Activated gamma-delta T cell treated with Interleukin-2 at 50 U/mL for 16 hours (primary cell): ENCODE data around the gene OR52M1.
A peak's percentile ranks its signal among the peaks of the same experiment; 100 is the strongest.
"Not testable (repeated sequence)": the region's sequence is repeated elsewhere in the genome, so short reads cannot be mapped to it uniquely, and the experiment has no call there.

Source experiments
- DNase-seq: peaks from one replicate; pipeline ENCODE4 v3.0.0-alpha.2; 2020

The OR52M1 gene, protein sequence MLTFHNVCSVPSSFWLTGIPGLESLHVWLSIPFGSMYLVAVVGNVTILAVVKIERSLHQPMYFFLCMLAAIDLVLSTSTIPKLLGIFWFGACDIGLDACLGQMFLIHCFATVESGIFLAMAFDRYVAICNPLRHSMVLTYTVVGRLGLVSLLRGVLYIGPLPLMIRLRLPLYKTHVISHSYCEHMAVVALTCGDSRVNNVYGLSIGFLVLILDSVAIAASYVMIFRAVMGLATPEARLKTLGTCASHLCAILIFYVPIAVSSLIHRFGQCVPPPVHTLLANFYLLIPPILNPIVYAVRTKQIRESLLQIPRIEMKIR

DNA sequence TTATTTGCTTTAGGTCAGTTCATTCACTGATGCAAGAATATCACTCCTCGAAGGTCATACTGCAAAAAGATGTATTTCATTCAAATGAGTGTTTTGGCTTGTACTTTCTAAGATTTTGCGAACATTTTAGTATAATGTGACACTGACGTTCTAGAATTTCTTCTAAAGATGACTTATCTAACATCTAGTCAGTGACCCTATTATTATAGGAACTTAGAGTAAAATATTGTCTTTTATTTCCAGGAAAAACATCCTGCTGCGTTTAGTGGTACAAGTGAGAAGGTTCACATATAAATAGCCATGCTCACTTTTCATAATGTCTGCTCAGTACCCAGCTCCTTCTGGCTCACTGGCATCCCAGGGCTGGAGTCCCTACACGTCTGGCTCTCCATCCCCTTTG is at the start of gene OR52M1:
Gene OR52M1, plus strand, starts transcription at position 301 of the 400 bp plus-strand sequence. Its CDS starts 0 bp downstream, at position 301.
- no peak for DNase-seq

DNA sequence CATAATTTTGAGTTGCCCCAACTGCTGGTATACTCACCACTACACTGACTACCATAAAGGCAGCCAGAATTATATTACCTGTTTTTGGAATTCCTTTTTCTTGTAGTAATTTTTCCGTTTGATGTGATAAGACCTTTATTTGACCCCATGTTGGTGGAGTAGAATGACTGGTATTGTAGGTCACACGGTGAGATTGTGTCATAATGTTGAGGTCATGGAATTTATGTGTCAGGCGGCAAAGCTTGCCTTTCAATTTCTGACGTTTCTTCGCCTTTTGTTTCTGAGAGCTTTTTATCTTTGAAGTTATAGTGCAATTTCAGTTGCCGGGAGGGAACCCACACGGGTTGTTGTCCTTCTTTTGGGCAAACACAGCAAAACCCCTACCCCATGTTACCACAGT is 49.5 kb upstream of the OR52M1 start:
- no peak for DNase-seq

DNA sequence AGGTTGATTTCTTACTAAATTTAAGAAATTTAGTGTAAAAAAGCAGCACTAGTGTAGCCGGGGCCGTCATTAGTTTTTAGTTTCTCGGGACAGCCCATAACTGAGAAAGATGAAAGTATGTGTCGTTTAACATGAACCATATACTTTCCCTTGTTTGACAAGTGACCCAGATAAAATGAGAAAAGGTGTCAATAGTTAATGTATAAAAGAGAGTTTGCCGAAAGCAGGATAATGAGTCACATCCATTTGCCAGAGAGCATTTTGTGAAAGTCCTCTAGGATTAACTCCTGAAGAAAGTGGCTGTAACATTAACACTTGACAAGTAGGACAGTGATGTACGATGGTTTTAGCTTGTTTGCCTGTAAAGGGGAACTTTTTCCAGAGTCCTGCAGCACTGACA is 49.0 kb upstream of the OR52M1 start:
- DNase-seq: no peak

DNA sequence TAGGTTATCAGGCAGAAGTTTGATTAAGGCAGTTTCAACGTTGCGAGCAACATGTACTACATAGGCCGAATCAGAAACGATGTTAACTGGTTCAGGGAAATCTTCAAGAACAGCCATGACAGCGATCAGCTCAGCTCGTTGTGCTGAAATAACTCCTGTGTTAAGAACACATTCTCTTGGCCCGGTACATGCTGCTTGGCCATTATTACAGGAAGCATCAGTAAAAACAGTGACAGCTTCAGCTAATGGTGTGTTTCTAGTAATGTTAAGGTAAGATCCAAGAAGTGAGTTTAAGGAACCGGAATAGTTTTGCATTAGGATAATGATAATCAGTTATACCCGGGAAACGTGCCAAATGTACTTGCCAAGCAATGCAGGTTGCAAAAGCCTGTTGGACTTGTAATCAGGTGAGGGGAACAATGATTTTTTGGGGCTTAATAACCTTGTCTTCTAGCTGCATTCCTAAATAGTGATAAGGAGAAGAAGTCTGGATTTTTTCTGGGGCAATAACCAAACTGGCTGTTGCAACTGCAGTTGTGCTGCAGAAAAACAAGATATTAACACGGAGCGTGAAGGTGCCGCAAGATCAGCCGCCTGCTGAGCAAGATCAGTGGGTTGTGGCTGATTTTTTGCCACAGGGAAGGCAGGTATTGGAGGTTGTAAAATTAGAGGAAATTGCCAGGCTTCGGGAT is 48.3 kb upstream of the OR52M1 start:
- no peak for DNase-seq

DNA sequence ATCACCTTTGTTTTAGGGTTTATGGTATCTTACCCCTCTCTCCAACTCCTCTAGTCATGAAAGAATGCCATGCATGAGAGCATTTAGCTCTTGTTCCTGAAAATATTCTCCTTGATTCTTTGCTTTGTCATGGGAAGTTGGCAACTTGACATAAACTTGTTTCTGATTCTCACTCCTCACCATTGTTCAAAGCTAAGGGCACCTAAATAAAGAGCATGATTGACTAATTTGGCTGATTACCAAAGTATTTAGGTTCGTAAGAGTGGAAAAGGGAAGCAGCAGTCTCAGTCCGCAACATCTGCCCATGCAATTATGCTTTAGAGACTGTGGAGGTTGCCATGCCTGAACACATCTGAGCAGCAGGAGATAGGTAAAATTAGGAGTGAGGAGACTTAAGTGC is 36.1 kb upstream of the OR52M1 start:
- no peak for DNase-seq

- no peak for DNase-seq
Observed at GRCh38 chr11:4511282-4512245, 33.4 kb upstream of the OR52M1 start.

DNA sequence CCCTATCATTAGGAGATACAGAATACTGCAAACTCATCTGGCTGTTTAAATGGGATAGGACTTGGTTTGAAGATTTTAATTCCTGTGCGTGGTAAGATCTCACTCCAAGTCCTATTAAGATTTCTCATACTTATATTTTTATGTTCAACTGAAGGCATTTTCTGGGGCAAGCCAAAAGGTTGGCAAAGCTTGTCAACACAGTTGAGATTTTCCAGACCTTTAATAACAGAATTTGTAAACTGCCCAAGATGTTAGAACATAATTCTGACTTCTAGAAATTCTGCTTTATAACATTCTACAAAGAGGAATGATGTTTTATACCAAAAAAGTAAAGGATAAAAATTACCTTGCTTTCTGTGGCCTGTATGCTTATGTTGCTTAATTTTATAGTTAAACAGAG is 30.8 kb upstream of the OR52M1 start:
- no peak for DNase-seq

GRCh38 chr11:4522339-4522738 is 22.7 kb upstream of the OR52M1 start:
- no peak for DNase-seq

DNA sequence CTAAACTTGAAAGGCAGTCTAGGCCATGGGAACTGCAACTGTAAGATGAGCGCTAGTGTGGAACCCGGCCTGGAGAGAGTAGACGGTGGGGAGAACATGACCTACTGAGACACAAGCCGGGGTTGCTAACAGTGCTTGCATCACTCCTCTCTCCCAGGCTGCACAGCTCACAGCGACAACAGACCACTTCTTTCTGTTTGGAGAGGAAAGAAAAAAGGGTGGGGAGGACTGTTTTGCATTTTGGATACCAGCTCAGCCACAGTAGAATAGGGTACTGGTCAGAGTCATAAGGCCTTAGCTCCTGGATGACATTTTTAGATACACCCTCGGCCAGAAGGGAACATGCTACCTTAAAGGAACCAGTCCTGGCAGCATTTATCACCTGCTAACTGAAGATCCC is 22.2 kb upstream of the OR52M1 start:
- DNase-seq: no peak

DNA sequence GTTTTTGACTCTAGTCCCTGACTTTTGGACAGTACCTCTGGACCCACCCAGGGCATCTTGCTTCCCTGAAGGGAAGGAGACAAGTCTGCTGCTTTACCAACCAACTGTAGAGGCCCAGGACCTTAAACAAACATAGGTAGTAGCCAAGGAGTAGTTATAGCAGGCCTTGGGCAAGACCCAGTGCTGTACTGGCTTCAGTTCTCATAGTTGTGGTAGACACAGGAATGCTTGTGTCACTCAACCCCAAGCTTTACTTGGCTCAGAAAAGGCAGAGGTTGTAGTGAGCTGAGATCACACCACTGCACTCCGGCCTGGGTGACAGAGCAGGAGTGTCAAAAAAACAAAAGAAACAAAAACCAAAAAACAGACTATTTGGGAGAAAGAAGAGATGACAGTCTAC is 21.3 kb upstream of the OR52M1 start:
- no peak for DNase-seq

DNA sequence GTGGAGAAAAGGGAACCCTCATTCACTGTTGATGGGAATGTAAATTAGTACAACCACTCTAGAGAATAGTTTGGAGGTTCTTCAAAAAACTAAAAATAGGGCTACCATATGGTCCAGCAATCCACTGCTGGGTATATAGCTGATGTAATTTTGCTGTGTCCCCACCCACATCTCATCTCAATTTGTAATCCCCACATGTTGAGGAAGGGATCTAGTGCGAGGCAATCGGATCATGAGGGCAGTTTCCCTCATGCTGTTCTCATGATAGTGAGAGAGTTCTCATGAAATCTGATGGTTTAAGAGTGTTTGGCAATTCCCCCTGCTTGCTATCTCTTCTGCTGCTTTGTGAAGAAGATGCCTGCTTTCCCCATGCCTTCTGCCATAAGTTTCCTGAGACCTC is 17.1 kb upstream of the OR52M1 start:
- no peak for DNase-seq

DNA sequence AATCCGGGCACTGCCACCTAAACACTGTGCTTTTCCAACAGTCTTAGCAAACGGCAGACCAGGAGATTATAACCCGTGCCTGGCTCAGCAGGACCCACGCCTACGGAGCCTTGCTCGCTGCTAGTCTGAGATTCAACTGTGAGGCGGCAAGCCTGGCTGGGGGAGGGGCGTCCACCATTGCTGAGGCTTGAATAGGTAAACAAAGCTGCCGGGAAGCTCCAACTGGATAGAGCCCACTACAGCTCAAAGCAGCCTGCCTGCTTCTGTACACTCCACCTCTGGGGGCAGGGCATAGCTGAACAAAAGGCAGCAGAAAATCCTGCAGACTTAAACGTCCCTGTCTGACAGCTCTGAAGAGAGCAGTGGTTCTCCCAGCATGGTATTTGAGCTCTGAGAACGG is 13.3 kb upstream of the OR52M1 start:
- DNase-seq: not testable (repeated sequence)

- peak; percentile 36 for DNase-seq
Observed at GRCh38 chr11:4539603-4540219, 5.3 kb upstream of the OR52M1 start.

DNA sequence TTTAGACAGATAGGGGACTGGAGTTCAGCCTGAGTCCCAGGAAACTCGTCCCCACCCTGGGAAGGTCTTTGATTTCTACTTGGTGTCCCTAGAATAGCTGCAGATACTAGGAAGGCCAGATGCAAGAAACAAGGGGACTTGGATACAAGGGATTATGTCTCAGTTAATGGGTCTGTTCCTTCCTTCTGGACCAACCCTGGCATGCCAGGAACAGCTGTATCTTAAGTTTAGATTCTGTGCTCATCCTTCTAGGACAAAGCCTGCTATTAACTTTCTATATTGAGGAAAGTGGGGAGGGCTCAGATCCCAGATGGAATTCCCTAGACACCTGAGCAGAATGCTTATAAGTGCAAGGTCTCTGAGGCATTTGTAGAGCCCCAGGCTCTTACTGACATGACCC is 3.9 kb upstream of the OR52M1 start:
- no peak for DNase-seq

DNA sequence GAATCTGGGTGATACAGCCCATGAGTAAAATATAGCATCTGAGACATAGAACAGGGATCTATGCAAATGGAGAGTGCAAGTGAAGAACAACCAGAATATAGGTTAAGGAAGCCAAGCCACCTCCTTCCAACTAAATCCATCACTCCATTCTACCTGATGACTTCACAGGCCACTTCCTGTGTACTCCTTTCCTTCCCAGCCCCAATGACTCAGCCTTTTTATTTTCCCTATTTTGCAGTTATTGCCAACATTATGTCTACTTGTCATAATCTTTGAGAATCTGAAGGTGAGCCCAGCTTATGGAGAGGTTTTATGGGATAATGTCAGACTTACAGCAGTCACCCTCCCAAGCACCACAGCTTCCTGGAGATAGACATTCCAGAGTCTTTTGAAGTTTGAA is 1.4 kb upstream of the OR52M1 start:
- DNase-seq: no peak

GRCh38 chr11:4546878-4547277 is 1.9 kb downstream of the OR52M1 start:
- no peak for DNase-seq

DNA sequence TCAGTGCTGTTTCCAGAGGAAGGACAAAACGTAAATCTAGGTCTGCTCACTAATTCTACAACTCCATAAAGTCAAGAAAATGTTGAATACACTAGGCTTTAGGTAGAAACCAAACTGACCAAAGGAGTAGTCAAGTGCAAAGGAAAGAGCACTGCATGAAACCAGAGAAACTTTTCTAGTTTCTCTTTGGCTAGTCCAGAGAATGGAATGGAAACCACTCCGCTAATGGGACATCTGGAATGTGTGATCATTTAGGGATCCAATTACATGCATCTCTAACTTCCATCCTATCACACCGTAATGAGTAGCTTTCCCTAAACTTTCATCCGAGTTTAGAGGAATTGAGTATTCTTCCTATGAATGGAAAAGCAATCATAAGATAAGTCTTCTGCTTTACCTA is 2.4 kb downstream of the OR52M1 start:
- no peak for DNase-seq

DNA sequence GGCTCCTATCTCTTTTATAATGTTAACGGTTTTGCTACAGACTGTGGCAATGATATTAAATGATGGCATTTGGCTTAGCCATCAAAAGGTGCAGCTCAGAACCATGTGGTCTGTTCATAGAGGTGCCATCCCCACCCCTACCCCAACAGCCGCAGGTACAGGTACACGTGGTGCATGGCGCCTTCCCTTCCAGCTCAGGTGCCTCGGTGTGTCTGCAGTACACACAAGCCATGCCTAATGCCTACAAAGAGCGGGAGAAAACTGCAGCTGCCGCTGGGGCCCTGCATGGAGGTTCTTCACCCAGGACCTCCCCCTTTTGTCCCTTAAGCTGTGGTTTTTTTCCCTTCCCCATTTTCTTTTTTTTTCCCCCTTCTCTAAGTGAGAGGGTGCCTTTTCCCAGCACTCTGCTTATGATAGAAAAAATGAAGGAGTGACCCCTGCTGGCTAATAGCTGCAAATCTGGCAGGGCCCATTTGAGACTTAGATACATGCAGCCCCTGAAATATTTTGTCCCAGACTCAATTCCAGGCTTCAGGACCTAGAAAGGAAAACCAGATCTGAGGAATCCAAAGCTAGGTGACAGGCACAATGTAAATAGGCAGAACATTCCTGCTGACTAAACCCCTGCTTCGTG is 6.5 kb downstream of the OR52M1 start:
- DNase-seq: no peak

- no peak for DNase-seq
Observed at GRCh38 chr11:4559527-4560440, 14.8 kb downstream of the OR52M1 start.

DNA sequence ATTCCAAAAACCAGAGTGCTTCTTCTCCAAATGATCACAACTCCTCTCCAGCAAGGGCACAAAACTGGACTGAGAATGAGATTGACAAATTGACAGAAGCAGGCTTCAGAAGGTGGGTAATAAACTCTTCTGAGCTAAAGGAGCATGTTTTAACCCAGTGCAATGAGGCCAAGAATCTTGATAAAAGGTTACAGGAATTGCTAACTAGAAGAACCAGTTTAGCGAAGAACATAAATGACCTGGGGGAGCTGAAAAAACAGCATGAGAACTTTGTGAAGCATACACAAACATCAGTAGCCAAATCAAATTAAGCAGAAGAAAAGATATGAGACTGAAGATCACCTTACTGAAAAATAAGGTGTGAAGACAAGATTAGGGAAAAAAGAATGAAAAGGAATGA is 15.5 kb downstream of the OR52M1 start:
- DNase-seq: no peak

DNA sequence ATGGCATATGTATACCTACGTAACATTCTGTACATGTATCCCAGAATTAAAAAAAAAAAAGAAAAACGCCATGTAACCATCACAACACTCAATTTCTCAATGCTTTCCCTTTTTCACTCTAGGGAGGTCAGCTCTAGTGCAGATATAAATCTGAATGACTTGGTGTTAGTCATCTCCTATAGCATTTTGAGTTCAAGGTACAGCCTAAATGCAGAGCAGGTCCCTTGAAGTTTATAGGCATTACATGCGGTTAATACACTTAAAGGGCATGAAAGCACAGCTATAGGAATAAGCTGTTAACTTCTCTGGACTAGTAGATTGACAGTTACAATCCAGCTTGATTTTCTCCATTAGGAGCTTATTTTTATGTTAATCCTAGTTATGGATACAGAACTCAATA is 20.4 kb downstream of the OR52M1 start:
- DNase-seq: no peak
